Lower lobe of right lung (tissue), 2 donors: Measurements from ENCODE around the gene PREPL. TPM values are rescaled to one million over a fixed set of nuclear protein-coding genes. Genes with fewer than 3 reads are reported as not detected.
A peak's percentile ranks its signal among the peaks of the same experiment; 100 is the strongest.

Experiments used
- ATAC-seq, 2 donors: fragments of 200-7000 bp; cut with Tn5 transposase; one replicate each; pipeline ENCODE4 v1.9.1; 2020 to 2022; ENCODE audit warnings: mild to moderate bottlenecking in 2 of 2, moderate library complexity in 2 of 2
- DNase-seq: peaks from one replicate; pipeline ENCODE4 v3.0.0-alpha.2; 2020
- H3K27ac ChIP-seq: fragments of 200-600 bp; one replicate; pipeline ENCODE4 v1.8.0; 2022
- H3K27me3 ChIP-seq: fragments of 200-600 bp; one replicate; pipeline ENCODE4 v1.8.0; 2022; ENCODE audit warnings: low read depth
- H3K36me3 ChIP-seq: fragments of 200-600 bp; one replicate; pipeline ENCODE4 v1.8.0; 2022; ENCODE audit warnings: mild to moderate bottlenecking
- H3K4me1 ChIP-seq: fragments of 200-600 bp; one replicate; pipeline ENCODE4 v1.8.0; 2022
- H3K4me3 ChIP-seq: fragments of 200-600 bp; one replicate; pipeline ENCODE4 v1.8.0; 2022; ENCODE audit warnings: mild to moderate bottlenecking
- H3K9me3 ChIP-seq: fragments of 200-600 bp; one replicate; pipeline ENCODE4 v1.8.0; 2022
- CTCF ChIP-seq: fragments of 200-600 bp; IDR thresholded peaks from one replicate; pipeline ENCODE4 v1.8.0; 2022; ENCODE audit warnings: antibody characterized with exemption, mild to moderate bottlenecking
- intact Hi-C: fragments of 100-400 bp; cut with DNase I; formaldehyde crosslinking; loops from one replicate; pipeline ENCODE4 v1.11.0; 2022
- total RNA-seq: library from RNA; stranded (reverse); fragmentation: NEBNext Ultra II Directional; extraction: Animal tissue kit (Norgen Biotek cat#: 25700); gene quantifications from one replicate; pipeline ENCODE4 v1.2.1, GENCODE V29; 2021
- donor health status: DM: no; HTN: yes; CAD: no; lungs with severe emphysema.

The PREPL gene
- total RNA-seq, 1 donor from 2014 or later: 44.2 TPM

- Histone ChIP-seq H3K27me3 (no peaks in the 10 kb centered on the region), H3K36me3 (peaks cover 28% of the 10 kb centered on the region), H3K9me3 (no peaks in the 10 kb centered on the region), H3K4me3 (no peak overlapping the region), H3K4me1 (peaks cover 8% of the 10 kb centered on the region), H3K27ac (no peak overlapping the region)
- TF ChIP-seq CTCF: no peak
- DNase-seq (no peak), ATAC-seq (no peak)
- intact Hi-C loops: no loop called here
Observed at GRCh38 chr2:44347526-44347925, 13.8 kb downstream of the PREPL start.

GRCh38 chr2:44342854-44343253 lies 18.4 kb downstream of the PREPL start:
- Histone ChIP-seq H3K27me3 (no peaks in the 10 kb centered on the region), H3K4me1 (no peaks in the 10 kb centered on the region), H3K4me3 (no peak overlapping the region), H3K36me3 (peaks cover 74% of the 10 kb centered on the region), H3K27ac (no peak overlapping the region), H3K9me3 (no peaks in the 10 kb centered on the region)
- intact Hi-C loops: no loop called here
- DNase-seq: no peak
- TF ChIP-seq CTCF: peak; percentile 14
- ATAC-seq: no peak

- no peak for DNase-seq
- Histone ChIP-seq H3K9me3 (no peaks in the 10 kb centered on the region), H3K27ac (no peak overlapping the region), H3K36me3 (peaks cover 91% of the 10 kb centered on the region), H3K4me1 (no peaks in the 10 kb centered on the region), H3K27me3 (no peaks in the 10 kb centered on the region), H3K4me3 (no peak overlapping the region)
- TF ChIP-seq CTCF: no peak
- intact Hi-C loops: no loop called here
- no peak for ATAC-seq
Observed at GRCh38 chr2:44335806-44336538, 25.3 kb downstream of the PREPL start.

- H3K4me3 ChIP-seq: no peak overlapping the region
- H3K27ac ChIP-seq: no peak overlapping the region
- ATAC-seq (no peak), DNase-seq (no peak)
- H3K4me1 ChIP-seq: no peaks in the 10 kb centered on the region
- intact Hi-C loops: no loop called here
- TF ChIP-seq CTCF: no peak
- H3K9me3 ChIP-seq: no peaks in the 10 kb centered on the region
- peaks cover 79% of the 10 kb centered on the region for H3K36me3 ChIP-seq
- H3K27me3 ChIP-seq: no peaks in the 10 kb centered on the region
Observed at GRCh38 chr2:44333994-44334393, 27.3 kb downstream of the PREPL start.

GRCh38 chr2:44330801-44331200 lies 30.5 kb downstream of the PREPL start:
- Histone ChIP-seq H3K4me1 (no peaks in the 10 kb centered on the region), H3K27me3 (no peaks in the 10 kb centered on the region), H3K27ac (no peak overlapping the region), H3K36me3 (peaks cover 78% of the 10 kb centered on the region), H3K9me3 (no peaks in the 10 kb centered on the region), H3K4me3 (no peak overlapping the region)
- DNase-seq (no peak), ATAC-seq (no peak)
- TF ChIP-seq CTCF: no peak
- intact Hi-C loops: no loop called here
